ENCODE measurements around the gene TUBA8.
"Not testable (repeated sequence)": the region's sequence is repeated elsewhere in the genome, so short reads cannot be mapped to it uniquely, and the experiment has no call there.

The TUBA8 gene

DNA sequence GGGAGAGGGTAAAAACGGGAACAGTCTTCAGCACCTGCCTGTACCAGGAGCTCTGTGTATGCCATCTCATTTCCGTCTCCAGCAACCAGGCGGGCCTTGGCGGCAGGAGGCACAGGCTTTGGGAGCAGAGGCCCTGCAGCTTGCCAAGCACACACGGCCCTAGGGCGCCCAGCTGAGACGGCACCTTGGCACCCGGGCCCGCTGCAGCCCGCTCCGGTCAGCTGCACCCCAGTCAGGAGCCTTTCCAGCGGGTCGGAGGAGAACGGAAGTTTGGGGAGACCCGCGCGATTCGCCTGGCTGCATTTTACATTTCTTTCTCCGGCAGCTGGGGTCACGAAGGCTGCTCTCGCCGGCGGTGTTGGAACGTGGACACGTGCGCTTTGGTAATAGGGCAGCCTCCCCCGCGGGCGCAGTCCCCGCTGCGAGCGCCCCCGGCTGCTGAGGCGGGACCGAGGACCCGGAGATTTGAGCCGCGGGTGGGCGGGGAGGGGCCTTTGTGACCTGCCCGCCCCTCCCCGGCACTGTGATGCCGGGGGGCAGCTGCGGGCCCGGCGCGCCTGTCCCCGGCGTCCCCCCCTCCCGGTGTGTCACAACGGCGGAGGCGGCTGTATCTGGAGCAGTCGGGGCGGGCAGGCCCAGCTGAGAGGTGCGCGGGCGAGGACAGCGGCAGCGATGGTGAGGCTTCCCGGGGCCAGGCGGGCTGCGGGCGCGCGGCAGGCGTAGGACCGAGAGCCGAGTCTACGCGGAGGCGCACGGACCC is at the start of gene TUBA8:
Gene TUBA8, plus strand, starts transcription at position 616 of the 760 bp plus-strand sequence. Its CDS starts 57 bp downstream, at position 673.
- peak; percentile 65 for DNase-seq (ENCODE audit: low spot score)

DNA sequence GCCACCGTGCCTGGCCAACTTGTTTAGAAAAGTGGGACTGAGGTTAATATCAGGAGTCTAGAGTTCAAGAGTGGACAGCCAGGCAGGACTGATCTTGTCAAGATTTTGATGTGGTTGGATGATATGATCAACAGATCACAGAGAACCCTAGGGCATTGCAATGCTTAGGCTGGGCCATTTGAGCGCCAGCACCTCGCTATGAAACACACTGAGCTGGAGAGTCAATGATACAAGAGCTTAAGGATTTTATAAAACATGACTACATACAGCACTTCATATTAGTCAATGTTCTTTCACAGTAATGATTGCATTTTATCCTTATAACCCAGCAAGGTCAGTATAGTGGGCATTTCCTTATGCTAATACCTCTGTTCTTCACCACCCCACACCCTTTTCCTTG is 48.2 kb upstream of the TUBA8 start:
- no peak for DNase-seq (ENCODE audit: low spot score)

DNA sequence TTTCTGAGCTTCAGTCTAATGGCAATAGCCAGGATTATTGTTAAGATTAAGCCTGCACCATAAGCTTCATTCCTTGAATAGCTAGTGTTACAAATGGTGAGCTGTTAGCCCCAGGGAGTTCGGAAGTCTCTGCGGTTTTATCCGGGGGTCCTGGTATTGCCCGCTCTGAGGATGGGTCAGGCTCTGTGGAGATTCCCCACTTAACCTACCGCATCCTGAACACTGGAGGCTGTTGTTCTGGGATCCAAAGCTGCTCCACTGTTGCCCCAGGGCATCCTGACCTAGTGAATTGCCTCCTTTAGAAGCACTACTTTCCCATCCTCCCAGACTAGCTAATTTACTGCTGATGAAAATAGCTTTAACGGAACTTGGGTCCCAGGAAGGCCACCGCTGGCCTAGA is 47.3 kb upstream of the TUBA8 start:
- DNase-seq (ENCODE audit: low spot score): no peak

DNA sequence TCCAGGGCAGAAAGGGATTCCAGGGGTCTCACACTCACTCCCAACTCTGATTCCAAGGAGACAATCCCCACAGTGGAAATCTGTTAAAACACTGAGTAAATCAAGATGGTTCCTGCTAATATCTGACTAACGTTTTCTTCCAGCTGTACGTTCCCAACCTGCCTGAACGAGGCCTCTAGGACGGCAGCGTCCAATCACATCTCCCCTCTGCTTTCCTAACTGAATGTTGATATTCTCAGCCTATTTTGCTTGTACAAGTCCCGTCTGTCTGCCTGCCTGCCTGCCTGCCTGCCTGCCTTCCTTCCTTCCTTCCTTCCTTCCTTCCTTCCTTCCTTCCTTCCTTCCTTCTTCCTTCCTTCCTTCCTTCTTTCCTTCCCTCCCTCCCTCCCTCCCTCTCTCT is 46.9 kb upstream of the TUBA8 start:
- not testable (repeated sequence) for DNase-seq (ENCODE audit: low spot score)

DNA sequence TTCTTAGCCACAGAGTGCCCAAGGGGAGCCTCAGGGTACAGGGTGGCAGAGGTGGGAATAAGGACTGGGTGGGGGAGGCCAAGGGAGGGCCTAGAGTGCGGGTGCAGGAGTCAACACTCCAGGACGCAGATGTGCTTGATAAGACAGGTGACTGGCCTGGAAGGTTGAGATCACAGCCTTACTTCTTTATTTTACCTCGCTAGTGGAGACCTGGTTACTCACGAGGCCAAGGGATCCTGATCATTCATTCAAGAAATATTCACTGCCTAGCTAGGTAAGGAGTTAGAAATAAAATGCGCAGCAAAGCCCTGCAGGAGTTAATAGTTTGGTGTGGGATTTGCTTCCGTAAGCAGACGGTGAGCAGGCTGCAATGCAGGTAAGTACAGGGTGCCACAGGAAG is 46.0 kb upstream of the TUBA8 start:
- no peak for DNase-seq (ENCODE audit: low spot score)

DNA sequence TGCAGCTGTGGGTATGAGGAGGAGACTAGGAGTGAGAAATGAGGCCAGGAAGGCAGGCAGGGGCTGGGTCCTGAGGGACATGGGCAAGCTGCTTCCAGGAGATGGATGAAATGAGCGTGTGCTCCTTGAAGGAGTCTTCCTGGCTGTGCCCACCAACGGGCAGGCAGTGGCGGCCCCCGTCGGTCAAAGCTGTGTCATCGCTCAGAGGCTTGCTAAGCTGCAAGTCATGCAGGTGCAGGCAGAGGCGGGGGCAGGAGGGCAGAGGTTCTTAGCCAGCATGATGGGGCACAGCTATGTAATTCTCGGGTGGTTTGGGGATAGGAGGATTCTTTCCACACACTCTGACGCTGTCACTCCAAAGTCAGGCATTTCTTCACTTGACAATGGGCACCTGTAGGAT is 45.4 kb upstream of the TUBA8 start:
- no peak for DNase-seq (ENCODE audit: low spot score)

DNA sequence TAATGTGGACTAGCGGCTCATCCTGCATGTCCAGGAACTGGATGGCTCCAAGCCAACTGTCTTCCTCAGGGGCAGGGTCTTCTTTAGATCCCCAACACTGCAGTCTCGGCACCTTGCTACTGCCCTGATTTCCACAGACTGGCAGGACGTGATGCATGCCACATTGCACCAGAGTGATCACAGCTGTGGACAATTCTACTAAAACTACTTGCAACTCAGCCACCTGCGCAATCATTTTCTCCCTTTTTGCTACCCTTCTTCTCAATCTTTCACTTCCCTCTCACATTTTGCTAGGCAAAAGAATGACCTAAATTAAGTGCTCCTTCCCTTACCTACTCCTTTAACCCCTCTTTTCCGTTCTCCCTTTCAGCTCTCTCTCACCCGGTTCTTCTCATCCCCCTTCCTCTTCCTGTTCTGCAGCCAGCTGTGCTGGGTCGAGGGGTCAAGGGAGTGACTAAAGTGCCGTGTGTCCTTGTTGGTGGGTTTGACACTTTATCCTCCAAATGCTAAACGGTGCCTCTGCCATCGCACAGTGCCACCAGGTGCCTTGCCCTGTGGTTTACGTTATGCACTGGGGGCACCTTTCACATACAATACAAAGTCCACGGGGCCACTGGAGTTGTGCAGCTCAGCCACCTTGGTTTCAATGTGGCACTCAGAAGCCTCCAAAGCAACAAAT is 44.3 kb upstream of the TUBA8 start:
- no peak for DNase-seq (ENCODE audit: low spot score)

DNA sequence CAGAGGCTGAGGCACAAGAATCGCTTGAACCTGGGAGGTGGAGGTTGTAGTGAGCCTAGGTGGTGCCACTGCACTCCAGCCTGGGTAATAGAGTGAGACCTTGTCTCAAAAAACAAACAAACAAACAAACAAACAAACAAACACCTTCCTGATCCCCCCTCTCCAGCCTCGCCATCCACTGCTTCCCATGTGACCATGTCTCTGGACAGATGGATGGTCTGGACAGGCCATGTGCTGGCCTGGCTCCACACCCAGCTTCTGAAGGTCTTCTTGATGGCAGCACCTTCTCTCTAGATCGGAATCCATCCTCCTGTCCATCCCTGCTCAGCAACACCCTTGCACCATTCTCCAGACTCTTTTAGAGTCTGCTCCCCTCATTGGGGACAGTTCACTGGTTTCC is 43.5 kb upstream of the TUBA8 start:
- DNase-seq (ENCODE audit: low spot score): no peak

DNA sequence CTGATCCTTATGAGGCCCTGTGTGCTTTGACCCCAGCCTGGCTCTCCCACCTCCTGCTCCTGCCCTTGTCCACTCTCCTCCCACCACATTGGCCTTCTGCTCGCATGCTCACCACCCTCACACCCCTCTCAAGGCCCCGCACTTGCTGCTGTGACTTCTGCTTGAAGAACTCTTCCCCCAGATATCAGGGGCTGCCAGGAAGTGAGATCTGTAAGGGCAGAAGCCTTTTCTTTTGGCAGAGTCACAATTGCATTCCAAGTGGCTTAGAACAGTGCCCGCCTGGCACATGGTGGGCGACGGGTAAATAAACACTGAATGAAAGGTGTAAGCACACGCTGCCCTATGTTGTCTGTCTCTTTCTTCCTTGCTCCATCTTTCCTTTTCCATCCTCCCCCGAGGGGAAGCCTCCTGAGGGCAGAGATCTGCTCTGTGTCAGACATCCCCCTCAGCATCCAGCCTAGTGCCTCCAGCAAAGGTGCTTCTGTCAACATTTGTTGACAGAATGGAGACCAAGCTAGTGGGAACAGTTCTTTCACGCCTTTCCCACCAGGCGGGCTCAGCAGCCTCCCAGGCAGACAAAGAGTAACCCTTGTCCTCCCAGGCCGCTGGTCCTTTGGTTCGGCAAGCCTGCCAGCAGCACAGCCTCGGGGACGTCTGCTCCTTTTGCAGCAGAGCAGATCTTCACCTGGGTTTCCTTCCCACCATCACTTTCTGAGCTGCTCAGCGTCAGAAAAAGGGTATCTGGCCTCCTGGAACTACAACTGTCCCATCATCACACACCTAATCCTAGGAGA is 42.9 kb upstream of the TUBA8 start:
- DNase-seq (ENCODE audit: low spot score): no peak

DNA sequence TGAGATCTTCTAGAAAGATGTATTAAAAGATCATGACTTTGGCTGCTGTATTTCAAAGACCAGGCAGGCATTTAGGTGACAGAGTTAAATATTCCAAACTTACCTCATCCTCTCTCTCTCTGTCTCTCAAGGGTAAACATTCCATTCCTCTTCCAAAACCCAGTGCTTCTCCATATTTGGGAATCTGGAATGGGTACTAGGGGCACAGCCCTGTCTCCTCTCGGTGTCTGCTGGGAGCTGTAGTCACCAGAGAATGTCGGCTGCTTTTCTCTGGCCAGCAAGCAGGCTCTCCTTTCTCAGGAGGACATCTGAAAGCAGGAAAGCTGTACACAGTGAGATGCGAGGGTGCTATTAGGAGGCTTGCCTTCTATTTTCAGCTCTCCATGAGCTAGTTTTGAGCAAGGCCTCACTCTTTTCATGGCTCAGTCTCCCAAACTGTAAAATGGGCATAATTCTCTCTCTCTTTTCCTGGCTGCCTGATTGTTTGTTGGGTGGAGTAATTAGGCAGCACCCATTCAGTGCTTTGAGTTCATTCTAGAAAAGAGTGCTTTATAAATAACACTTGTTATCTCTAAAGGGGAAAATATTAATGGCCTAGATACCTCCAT is 42.1 kb upstream of the TUBA8 start:
- no peak for DNase-seq (ENCODE audit: low spot score)

DNA sequence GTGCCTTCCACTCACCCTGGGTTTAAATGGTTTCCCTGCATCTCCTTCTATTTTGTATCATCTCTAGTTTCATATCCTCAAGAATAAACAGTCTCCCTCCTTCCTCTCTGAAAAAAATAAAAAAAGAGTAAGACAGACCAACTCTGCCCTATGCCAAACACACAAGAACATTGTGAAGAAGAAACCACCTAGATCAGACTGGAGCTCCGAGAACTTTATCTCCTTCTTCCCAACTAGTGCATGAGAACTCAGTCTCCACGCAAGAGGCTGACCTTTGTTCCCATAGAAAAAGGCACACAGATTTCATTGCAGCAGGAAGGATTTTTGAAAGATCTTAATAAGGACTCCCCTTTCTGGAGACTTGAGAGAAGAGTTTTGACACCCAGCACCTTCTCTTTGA is 41.6 kb upstream of the TUBA8 start:
- no peak for DNase-seq (ENCODE audit: low spot score)

DNA sequence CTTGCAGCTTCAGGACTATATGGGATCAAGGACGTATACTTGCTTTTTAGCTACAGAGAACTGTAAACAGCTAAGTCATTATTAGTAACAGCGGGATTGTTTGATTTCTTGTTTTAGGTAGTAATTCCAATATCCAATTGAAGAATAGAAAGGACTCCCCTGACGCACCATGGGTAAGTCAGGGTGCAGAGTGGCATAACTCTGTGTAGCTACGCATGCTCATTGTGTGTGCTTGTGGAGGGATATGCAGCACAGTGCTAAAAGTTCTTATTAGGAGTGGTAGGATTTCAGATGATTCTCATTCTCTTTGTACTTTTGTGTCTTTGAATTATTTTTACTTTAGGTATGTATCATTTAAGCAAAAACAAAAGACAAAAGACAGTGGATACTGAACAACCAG is 40.6 kb upstream of the TUBA8 start:
- no peak for DNase-seq (ENCODE audit: low spot score)

DNA sequence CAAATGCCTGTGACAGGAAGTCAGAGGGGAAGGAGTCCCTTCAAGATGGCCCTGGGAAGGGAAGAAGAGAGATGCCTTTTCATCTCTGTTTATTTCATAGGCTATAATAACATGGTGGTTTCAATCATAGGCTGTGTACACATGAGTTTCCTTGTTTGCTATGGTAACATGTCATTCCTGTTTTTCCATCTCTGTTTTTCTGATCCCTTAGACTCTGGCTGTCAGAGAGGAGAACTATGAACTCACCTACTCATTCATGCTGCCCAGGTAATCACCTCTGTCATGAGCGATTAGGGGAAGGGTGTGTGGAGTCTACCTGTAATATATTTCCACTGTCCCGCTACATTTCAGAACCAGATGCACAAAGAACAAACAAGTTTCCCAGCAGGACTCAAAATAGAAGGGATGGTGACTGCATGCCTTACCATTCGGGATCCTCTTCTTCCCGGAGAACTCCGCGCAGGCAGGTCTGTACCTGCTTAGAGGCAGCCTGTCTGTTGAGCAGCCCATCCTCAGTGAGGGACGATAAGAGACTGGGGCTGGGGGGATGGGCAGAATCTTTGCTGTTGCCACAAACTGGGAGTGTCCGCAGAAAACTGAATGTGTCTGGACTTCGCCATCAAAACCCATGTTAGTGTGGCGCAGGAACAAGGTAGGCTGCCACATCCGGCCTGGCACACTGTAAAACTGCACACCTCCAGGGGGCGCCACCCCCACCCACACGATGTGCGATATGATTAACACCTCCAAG is 39.9 kb upstream of the TUBA8 start:
- DNase-seq (ENCODE audit: low spot score): no peak

DNA sequence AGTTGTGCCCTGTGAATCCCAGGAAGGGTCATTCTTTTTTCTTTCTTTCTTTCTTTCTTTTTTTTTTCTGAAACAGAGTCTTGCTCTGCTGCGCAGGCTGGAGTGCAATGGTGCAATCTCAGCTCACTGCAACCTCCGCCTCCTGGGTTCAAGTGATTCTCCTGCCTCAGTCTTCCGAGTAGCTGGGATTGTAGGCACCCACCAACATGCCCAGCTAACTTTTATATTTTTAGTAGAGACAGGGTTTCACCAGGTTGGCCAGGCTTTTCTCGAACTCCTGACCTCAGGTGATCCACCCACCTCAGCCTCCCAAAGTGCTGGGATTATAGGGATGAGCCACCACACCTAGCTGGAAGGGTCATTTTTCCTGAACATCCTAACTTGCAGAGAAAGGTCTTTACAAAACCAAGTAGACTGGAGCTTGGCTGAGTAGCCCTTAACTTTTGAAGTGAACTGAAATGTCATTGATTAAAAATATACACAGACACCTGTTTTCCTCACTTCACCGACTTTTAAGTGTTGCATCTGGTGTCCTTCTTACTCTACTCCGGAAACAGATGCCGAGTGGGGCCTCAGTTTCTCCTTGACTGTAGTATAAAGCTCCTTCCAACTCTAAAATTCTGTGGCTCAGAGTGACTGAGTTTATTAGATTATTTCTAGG is 39.2 kb upstream of the TUBA8 start:
- not testable (repeated sequence) for DNase-seq (ENCODE audit: low spot score)

DNA sequence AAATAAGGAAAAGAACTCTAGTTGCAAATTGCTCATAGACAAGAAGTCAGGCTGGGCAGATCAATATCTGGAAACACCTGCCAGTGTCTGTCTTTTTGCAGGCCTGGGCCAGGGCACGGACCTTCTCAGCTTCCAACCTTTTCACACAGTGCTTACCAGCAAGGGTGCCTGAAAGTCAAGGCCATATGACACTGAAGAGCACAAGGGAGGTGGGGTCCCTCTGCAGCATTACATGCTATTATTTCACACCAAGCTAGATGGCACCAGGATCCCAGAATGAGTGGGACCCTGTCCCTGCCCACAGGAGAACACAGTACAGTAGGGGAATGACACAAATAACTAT is 38.7 kb upstream of the TUBA8 start:
- no peak for DNase-seq (ENCODE audit: low spot score)

DNA sequence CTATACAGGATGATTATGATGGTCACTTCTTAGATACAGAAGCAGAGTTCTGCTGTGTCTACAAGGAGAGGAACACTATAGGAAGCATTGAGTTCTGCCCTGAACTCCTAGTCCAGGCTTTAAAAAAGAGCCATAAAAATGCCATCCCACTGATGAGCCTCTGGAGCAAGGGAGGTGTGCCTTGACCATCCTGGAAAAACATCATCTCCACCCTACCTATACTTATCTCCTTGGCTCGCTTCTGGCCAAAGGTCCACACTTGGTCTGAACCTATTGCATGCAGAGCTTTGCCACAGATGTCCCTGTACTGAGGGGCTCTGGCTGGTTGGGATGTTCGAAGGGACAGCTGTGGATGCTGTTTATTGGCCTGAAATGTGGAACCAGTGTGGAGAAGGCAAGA is 37.1 kb upstream of the TUBA8 start:
- DNase-seq (ENCODE audit: low spot score): no peak

DNA sequence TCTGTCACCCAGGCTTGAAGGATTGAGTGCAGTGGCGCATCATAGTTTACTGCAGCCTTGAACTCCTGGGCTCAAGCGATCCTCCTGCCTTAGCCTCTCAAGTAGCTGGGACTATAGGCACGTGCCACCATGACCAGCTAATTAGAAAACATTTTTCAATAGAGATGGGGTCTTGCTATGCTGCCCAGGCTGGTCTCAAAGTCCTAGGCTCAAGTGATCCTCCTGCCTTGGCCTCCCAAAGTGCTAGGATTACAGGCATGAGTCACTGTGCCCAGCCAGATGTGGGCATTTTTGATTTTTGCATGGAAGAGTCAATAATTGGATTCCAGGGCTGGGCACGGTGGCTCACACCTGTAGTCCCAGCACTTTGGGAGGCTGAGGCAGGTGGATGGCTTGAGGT is 36.7 kb upstream of the TUBA8 start:
- not testable (repeated sequence) for DNase-seq (ENCODE audit: low spot score)

DNA sequence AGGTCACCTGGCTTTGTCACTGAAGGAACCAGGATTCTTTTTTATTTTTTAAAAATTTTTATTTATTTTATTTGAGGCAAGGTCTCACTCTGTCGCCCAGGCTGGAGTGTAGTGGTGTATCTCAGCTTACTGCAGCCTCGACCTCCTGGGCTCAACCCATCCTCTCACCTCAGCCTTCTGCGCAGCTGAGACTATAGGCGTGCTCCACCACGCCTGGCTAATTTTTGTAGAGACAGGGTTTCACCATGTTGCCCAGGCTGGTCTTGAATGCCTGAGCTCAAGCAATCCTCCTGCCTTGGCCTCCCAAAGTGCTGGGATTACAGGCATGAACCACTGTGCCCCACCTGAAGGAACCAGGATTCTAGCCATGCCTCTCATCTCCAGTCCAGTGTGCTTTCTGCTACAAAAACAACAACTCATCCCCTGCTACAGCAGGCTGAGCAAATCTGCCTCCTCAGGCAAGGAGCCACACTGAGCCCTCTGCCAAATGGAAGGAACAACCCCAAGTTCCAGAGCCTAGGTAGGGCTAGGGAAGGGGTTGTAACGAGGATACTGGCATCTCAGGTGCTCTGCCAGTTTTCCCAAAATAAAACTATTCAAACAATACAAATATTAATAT is 35.4 kb upstream of the TUBA8 start:
- no peak for DNase-seq (ENCODE audit: low spot score)

DNA sequence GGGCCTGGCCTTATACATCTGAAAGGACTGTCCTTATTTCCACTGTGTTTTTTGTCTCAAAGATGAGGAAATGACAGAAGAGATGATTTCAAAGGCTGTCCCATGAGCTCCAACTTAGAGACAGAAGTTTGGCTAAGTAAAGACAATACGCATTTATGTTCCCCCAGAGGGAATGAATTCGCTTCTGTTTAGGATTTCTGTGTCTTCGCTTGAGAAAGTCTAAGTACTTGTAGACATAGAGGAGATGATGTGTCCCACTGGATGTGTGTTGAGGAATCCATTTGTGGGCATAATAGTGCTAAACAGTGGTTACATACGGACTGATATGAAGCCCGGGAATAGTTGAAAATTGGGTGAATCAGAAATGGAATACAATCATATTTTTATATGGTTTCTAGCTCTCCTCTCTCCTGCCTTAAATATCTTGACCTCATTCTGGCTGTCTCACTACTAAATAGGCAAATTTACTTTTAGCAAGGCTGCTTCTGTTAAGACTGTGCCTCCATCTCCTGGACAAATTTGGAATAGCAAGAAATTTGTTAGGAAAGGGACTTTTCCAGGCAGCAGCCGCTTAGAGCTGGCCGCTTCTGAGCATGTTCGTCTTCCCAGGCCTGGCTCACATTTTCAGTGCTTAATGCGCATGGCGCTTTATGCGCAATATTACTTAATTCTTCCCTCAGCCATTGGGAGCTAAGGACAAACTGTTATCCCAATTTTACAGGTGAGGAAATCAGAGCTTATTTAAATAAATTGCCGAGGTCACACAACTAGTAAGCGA is 34.7 kb upstream of the TUBA8 start:
- peak; percentile 95 for DNase-seq (ENCODE audit: low spot score)

DNA sequence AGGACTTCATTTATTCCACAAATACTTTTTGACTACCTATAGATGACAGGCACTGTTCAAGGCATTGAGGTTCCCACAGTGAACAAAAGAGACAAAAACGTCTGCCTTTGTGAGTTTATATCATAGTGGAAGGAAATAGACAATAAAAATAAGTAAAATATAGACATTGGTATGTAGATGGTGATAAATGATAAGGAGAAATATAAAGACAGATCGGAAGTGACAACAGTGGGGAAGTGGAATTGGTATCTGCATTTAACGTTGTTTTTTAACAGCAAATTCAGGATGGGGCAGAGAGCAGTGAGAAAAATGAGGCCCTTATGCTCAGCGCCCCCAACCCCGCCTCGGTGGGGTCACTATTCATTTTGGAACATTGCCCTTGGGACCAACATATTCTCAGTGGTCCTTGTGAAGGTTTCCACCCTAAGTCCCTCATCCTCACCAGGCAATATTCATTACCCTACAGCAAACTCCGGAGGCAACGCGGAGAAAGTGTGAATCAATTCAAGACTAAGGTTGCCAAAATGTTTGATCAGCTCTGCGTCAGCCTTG is 33.4 kb upstream of the TUBA8 start:
- DNase-seq (ENCODE audit: low spot score): no peak

Measured in RKO (cell line).